HL-60/S4 (cell line): Measurements from ENCODE around the gene SLC9A3.
"Not testable (repeated sequence)": the region's sequence is repeated elsewhere in the genome, so short reads cannot be mapped to it uniquely, and the experiment has no call there.

ENCODE experiments used
- in situ Hi-C: fragments of 300-500 bp; cut with MboI; formaldehyde crosslinking; loops from 2 replicates; pipeline ENCODE4 v1.14.3; 2022; ENCODE audit warnings: low sequenced_read_pairs

The SLC9A3 gene

DNA sequence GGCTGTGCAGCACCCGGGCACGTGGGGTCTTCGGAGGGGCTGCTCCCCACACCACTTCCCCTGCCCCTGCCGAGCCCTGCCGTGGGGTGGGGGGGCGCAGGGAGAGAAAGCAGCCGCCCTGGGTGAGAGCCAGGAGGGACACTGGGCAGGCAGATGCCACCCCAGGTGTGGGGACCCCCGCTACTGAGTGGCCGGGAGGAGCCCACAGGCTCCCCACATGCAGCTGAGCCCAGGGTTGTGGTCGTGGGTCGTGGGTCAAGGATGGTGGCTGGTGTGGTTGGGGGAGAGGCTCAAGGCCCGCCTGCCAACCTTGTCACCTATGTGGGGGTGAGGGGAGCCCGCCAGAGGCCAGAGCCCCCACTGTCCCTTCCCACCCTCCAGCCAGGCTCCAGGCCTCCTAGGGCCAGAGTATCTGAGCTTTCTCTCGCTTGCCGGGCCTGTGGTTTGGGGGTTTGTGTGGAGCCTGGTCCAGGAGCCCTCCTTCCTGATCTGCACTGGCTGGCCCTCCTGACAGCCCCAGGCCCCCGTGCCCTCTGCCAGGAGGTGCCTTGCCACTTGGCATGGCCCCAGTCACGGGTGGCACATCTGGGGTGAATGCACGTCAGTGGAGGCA is 45.8 kb downstream of the SLC9A3 start:
- in situ Hi-C loops: no loop called here

DNA sequence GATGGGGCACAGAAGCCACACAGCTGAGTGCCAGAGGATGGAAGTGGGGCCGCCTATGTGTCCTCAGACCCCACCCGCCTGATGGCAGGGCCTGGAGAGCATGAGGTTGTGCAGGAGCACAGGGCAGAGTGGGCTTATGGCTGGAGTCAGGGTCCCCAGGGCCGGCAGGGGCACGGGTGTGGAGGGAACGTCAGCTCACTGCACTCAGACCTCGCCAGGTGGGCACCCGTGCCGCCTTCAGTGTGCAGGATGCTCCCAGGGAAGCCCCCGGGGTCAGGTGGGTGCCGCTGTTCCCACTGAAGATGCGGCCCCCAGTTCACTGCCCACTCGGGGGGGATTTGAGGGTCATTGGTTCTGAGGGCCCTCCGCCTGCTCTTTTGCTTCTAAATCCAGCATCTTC is 46.4 kb downstream of the SLC9A3 start:
- in situ Hi-C loops: no loop called here

- in situ Hi-C loops: no loop called here
Observed at GRCh38 chr5:477247-477646, 47.0 kb downstream of the SLC9A3 start.

DNA sequence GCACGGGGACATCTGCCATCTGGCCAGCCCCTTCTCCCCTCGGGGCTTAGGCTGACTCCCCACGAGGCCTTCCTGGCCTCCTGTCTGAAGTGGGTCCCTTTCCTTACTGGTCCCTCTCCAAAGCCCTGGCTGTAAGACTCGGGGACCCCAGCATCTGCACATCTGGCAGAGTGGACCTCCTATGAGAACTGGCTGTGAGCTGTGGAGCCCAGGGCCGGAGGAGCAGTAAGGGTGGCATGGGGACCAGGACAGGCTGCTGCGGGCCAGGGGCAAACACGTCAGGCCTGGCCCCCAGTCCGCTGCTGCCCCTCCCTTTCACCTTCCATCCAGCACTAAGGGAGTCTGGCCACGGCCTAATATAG is 47.5 kb downstream of the SLC9A3 start:
- in situ Hi-C loops: no loop called here

DNA sequence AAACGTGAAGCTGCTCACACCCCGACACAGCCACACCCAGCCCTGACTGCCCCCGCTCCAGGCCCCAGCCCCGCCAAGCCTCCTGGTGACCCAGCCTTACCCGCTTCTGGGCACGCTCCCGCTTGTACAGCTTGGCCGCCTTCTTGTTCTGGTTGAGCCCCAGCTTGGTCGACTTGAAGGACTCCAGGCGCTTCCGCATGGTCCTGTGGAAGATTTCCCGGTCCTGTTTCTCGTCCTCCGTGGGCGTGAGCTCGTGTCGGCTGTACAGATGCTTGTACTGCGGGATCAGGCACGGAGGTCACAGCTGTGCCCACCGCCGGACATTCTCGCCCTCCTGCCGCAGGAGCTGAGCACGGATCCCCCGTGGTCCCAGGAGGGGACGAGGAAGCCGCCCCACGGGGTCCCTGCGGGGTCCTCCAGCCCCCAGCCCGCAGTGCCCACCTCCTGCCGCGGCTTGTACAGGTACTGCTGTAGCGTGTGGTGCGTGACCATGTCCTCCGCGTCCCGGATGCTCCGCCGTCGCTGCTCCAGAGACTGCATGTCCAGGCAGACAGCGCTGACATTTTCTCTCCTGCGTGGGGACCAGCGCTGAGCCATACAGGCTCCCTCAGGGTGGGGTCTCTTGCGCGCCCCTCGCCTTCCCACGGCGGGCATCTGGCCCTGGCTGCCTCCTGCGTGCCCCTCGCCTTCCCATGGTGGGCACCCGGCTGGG is 48.0 kb downstream of the SLC9A3 start:
- in situ Hi-C loops: no loop called here

GRCh38 chr5:475704-476101 is 48.5 kb downstream of the SLC9A3 start:
- in situ Hi-C loops: no loop called here

GRCh38 chr5:474840-475661 is 49.2 kb downstream of the SLC9A3 start:
- in situ Hi-C loops: no loop called here

- in situ Hi-C loops: not testable (repeated sequence)
Observed at GRCh38 chr5:474232-474839, 49.9 kb downstream of the SLC9A3 start.

DNA sequence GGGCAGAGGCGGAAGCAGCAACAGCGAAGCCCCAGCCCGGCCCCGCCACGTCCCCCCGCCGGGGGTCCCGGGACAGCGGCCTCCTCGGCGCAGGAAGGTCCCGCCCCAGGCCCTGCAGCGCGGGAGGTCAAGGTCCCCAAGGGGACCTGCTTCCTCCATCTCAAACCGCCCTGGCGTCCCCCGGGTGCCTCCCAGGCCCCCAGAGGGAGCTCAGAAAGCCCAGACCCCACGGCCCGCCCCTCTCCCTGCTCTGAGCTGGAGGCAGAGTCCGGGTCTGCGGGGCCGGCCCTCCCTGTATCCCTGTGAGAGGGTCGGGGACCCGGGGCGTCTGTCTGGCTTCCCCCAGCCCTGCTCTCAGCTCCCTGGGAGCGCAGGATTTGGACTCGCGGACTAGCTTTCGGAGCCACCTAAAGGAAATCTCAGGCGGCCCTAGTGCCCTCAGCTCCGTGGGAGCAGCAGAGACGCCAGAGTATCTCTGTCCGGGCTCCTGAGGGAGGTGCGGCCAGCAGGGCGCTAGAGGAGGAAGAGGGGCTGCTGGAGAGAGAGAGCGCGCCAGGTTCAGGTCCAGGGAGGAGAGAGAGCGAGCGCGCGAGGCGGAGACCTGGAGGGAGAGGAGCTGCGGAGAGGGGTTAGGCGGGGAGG is 50.6 kb downstream of the SLC9A3 start:
- in situ Hi-C loops: no loop called here

- in situ Hi-C loops: no loop called here
Observed at GRCh38 chr5:472656-473550, 51.3 kb downstream of the SLC9A3 start.

DNA sequence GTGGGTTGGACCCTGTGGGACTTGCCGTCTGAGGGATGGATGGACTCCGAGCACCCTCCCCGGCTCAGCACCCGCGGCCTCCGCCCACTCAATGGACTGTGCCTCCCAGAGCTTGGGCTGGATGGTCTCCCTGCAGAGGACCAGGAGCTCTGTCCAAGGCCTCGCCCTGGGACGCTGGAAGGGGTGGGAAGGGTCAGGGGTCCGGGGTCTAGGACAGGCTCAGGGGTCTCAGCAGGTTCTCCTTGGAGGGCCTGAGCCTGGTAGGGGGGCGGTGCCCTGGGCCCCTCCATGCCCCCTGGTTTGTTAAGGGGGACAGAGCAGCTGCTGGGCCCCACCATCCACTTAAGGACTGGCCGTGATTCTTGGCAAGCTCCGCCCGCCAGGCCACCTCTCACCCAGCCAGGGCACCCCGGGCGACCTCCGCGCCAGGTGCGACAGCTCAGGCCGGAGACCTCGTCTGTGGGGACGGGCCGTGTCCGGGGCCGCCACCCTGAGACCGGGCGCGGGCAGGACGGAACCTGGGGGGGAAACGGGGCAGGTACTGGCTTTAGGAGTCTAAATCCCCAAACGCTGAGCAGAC is 52.1 kb downstream of the SLC9A3 start:
- in situ Hi-C loops: no loop called here

GRCh38 chr5:471750-472058 is 52.5 kb downstream of the SLC9A3 start:
- in situ Hi-C loops: no loop called here

GRCh38 chr5:470961-471749 is 53.1 kb downstream of the SLC9A3 start:
- in situ Hi-C loops: no loop called here

- in situ Hi-C loops: no loop called here
Observed at GRCh38 chr5:469752-470483, 54.3 kb downstream of the SLC9A3 start.

- in situ Hi-C loops: no loop called here
Observed at GRCh38 chr5:468401-468800, 55.8 kb downstream of the SLC9A3 start.

GRCh38 chr5:466661-467310 is 57.5 kb downstream of the SLC9A3 start:
- in situ Hi-C loops: no loop called here

DNA sequence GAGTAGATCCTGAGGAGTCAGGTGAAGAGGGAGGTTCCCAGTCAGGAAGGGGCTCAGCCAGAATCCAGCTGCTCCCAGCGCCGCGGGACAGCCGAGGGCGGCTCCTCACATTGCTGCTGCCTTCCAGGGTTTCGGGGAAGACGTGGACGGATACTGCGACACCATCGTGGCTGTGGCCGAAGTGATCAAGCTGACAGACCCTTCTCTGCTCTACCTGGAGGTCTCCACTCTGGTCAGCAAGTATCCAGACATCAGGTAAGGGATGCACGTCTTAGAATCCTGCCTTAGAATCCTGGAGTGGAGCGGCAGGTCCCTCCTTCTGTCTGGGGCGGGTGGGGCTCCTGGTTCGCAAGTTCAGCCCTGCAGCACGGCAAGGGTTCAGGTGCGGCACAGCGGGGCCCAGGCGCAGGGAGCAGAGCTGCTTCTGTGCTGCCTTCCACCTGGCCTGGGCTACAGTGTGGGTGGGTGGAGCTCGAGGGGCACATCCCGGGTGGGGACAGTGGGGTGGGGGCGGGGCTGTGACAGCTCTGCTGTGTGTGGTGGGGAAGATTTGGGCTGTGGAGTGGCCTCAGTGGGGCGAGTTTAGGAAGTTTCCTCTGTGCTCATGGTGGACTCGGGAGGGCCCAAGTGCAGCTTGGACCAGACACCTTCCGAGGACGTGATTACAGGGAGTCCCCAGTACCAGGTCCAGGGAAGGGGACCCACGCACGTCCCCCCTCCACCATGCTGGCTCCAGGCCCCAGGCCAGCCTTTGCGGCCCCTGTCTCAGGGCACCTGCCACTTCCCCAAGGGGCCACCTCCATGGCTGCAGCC is 58.5 kb downstream of the SLC9A3 start:
- in situ Hi-C loops: no loop called here
